GM18519 (cell line): Measurements from ENCODE around the gene CRADD.
"Not testable (repeated sequence)": the region's sequence is repeated elsewhere in the genome, so short reads cannot be mapped to it uniquely, and the experiment has no call there.

Source experiments
- ATAC-seq: cut with Tn5 transposase; IDR thresholded peaks from one replicate; pipeline ENCODE4 v1.9.1; 2021; ENCODE audit warnings: mild to moderate bottlenecking, moderate library complexity; ENCODE audit not compliant: unreplicated experiment, low FRiP score

Gene CRADD

GRCh38 chr12:93754859-93755258, 77.7 kb downstream of the CRADD start:
- not testable (repeated sequence) for ATAC-seq

- no peak for ATAC-seq
These were observed 79.1 kb downstream of the CRADD start for GRCh38 chr12:93756288-93756687.

- no peak for ATAC-seq
These were observed 80.9 kb downstream of the CRADD start for GRCh38 chr12:93757792-93758694.

GRCh38 chr12:93758801-93759373, 81.7 kb downstream of the CRADD start:
- no peak for ATAC-seq

GRCh38 chr12:93759512-93760081, 82.4 kb downstream of the CRADD start:
- ATAC-seq = no peak

- ATAC-seq = no peak
These were observed 83.2 kb downstream of the CRADD start for GRCh38 chr12:93760275-93760875.

- ATAC-seq = no peak
These were observed 85.0 kb downstream of the CRADD start for GRCh38 chr12:93762059-93762719.

GRCh38 chr12:93762912-93763553, 85.9 kb downstream of the CRADD start:
- no peak for ATAC-seq

GRCh38 chr12:93763746-93764147, 86.6 kb downstream of the CRADD start:
- no peak for ATAC-seq

GRCh38 chr12:93766371-93766770, 89.2 kb downstream of the CRADD start:
- no peak for ATAC-seq

GRCh38 chr12:93766796-93767523, 89.8 kb downstream of the CRADD start:
- no peak for ATAC-seq

- no peak for ATAC-seq
These were observed 90.3 kb downstream of the CRADD start for GRCh38 chr12:93767524-93767863.

- no peak for ATAC-seq
These were observed 95.0 kb downstream of the CRADD start for GRCh38 chr12:93772003-93772700.

GRCh38 chr12:93773122-93773871, 96.1 kb downstream of the CRADD start:
- no peak for ATAC-seq

- ATAC-seq = no peak
These were observed 99.4 kb downstream of the CRADD start for GRCh38 chr12:93776581-93777018.

GRCh38 chr12:93777254-93777653, 100.1 kb downstream of the CRADD start:
- no peak for ATAC-seq

- ATAC-seq = no peak
These were observed 101.1 kb downstream of the CRADD start for GRCh38 chr12:93778306-93778705.

- no peak for ATAC-seq
These were observed 101.6 kb downstream of the CRADD start for GRCh38 chr12:93778766-93779165.
